HepG2 (cell line): ENCODE data around the gene TEAD4.

ENCODE experiments used
- NR1H2 ChIP-seq: sonication (generic); formaldehyde crosslinking; IDR thresholded peaks from 2 replicates; pipeline ENCODE4 v1.8.1; 2022; ENCODE audit warnings: low read depth, missing genetic modification reagents, borderline replicate concordance
- USF2 ChIP-seq, 2 experiments: sonication (generic) in 1 of 2; formaldehyde crosslinking in 1 of 2; IDR thresholded peaks; 2 replicates each; pipeline versions ENCODE4 v1.5.1 to v1.6.1; 2011 to 2020; ENCODE audit warnings: borderline replicate concordance in 1 of 2, low read depth in 1 of 2, low read length in 1 of 2, mild to moderate bottlenecking in 1 of 2, missing genetic modification reagents in 1 of 2, moderate library complexity in 1 of 2
- ZNF724P ChIP-seq: sonication (generic); formaldehyde crosslinking; IDR thresholded peaks from 2 replicates; pipeline ENCODE4 v1.8.0; 2022; ENCODE audit warnings: missing genetic modification reagents, borderline replicate concordance
- TF ChIP-seq, protein P1 (sequence below): sonication (generic); formaldehyde crosslinking; IDR thresholded peaks from 2 replicates; pipeline ENCODE4 v1.8.0; 2023; ENCODE audit warnings: mild to moderate bottlenecking, missing genetic modification reagents
- TF ChIP-seq, protein P2 (sequence below): sonication (generic); formaldehyde crosslinking; IDR thresholded peaks from 2 replicates; pipeline ENCODE4 v1.5.0; 2020; ENCODE audit warnings: mild to moderate bottlenecking, missing genetic modification reagents, moderate library complexity

- TF ChIP-seq, protein P1, sequence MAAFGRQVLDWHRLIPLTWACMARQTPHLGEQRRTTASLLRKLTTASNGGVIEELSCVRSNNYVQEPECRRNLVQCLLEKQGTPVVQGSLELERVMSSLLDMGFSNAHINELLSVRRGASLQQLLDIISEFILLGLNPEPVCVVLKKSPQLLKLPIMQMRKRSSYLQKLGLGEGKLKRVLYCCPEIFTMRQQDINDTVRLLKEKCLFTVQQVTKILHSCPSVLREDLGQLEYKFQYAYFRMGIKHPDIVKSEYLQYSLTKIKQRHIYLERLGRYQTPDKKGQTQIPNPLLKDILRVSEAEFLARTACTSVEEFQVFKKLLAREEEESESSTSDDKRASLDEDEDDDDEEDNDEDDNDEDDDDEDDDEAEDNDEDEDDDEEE (CRISPR knock-in tag): no peak
- TF ChIP-seq NR1H2 (no peak), ZNF724P (CRISPR knock-in tag) (no peak), USF2 (IDR thresholded peaks at IDR 0.05; ENCODE audit: low read depth, low read length) (no peak), USF2 (CRISPR knock-in tag; IDR thresholded peaks at IDR 0.05; ENCODE audit: borderline replicate concordance) (no peak)
- TF ChIP-seq, protein P2, sequence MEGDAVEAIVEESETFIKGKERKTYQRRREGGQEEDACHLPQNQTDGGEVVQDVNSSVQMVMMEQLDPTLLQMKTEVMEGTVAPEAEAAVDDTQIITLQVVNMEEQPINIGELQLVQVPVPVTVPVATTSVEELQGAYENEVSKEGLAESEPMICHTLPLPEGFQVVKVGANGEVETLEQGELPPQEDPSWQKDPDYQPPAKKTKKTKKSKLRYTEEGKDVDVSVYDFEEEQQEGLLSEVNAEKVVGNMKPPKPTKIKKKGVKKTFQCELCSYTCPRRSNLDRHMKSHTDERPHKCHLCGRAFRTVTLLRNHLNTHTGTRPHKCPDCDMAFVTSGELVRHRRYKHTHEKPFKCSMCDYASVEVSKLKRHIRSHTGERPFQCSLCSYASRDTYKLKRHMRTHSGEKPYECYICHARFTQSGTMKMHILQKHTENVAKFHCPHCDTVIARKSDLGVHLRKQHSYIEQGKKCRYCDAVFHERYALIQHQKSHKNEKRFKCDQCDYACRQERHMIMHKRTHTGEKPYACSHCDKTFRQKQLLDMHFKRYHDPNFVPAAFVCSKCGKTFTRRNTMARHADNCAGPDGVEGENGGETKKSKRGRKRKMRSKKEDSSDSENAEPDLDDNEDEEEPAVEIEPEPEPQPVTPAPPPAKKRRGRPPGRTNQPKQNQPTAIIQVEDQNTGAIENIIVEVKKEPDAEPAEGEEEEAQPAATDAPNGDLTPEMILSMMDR: no peak
Measured at GRCh38 chr12:3071710-3072109, 112.5 kb downstream of the TEAD4 start.
